ENCODE results near the gene CDK6. TPM values are rescaled to one million over a fixed set of nuclear protein-coding genes. Genes with fewer than 3 reads are reported as not detected.
A peak's percentile ranks its signal among the peaks of the same experiment; 100 is the strongest.

The CDK6 gene
- total and polyA plus RNA-seq, 2 of the 8 experiments (the other 6 are each of a cell fraction or from before 2014, with no cell fraction given) = 5.9 to 18.9 TPM

DNA sequence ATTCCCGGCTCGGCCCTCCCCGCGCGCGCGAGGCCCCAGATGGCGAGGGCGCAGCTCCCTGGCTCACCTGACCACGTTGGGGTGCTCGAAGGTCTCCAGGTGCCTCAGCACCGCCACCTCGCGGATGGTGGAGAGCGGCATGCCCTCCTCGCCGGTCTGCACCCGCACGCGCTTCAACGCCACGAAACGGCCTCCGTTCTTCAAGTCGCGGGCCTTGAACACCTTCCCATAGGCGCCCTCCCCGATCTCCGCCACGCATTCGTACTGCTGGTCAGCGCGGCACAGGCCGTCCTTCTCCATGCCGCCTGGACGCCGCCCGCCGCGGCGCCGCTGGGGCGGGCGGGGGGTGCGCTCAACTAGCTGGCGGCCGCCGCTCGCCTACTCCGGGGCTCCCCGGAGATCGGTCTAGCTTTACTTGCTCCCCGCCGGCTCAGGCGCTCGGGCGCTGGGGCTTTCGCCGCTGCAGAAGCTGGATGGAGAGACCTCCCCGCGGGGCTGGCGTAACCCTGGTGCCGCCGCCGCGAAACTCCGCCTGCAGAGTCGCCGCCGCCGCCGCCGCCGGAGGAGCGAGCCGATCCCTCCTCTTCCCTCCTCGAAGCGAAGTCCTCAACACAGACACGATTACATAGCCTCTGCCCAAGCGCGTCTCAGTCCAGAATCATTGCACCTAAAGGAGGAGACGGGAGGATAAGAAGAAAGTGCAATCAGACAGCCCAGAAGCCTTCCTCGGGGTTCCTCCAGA, 3.2 kb downstream of the CDK6 start:
- H4K5ac ChIP-seq (ENCODE audit: insufficient read length, low read depth, low read length) = peak overlapping the region; percentile 62
- peak overlapping the region; percentile 71 for H3K56ac ChIP-seq (replicated peaks; ENCODE audit: insufficient read length, low read depth, low read length)
- peak overlapping the region; percentile 75 for H2BK5ac ChIP-seq (ENCODE audit: low read depth, low read length)
- no peaks in the 10 kb centered on the region for H3K9me3 ChIP-seq (ENCODE audit: insufficient read depth in 2 of 2, low read depth in 1 of 2, low read length in 1 of 2)
- H3K14ac ChIP-seq (ENCODE audit: insufficient read length) = no peak overlapping the region
- peak overlapping the region; percentile 96 for H2BK12ac ChIP-seq (ENCODE audit: low read depth, low read length)
- peaks cover 0 to 3% of the 10 kb centered on the region in 2 experiments for H4K20me1 ChIP-seq (replicated peaks in 1 of 2; ENCODE audit: control insufficient read depth in 1 of 2, insufficient read depth in 2 of 2, low read length in 2 of 2)
- 0 out of 2 replicates have a peak overlapping the region, but pooled peaks have one; percentile 27 for H2AFZ ChIP-seq (ENCODE audit: low read length)
- peak overlapping the region; percentile 38 to 81 (median 58) for H3K4me3 ChIP-seq (ENCODE audit: extremely low read depth in 1 of 4, insufficient read depth in 2 of 4, low read depth in 3 of 4, low read length in 4 of 4)
- H2BK120ac ChIP-seq (replicated peaks; ENCODE audit: low read depth, low read length) = no peak overlapping the region
- no peak for FAIRE-seq
- DNase-seq (ENCODE audit: low read depth in 1 of 2, low spot score in 2 of 2) = peak; percentile 73 to 95
- ChIA-PET POLR2A (ENCODE audit: partially characterized antibody) (interaction anchor here (0.7 to 2.1 kb wide), 8 partner anchors 21 to 213 kb away, joined by 3 to 8 read pairs (median 3); no protein-coding TSS in a partner anchor), CTCF (ENCODE audit: partially characterized antibody) (interaction anchor here (0.7 to 4.3 kb wide), 36 partner anchors 9 to 240 kb away, joined by 3 to 23 read pairs (median 4); no protein-coding TSS in a partner anchor)
- 0 out of 2 replicates have a peak overlapping the region, but pooled peaks have one; percentile 28 for H2BK20ac ChIP-seq (ENCODE audit: low read length)
- peak overlapping the region; percentile 63 for H4K91ac ChIP-seq (replicated peaks; ENCODE audit: insufficient read length, low read length)
- H3K4me2 ChIP-seq (ENCODE audit: insufficient read depth in 1 of 2, low read depth in 2 of 2, low read length in 2 of 2) = peak overlapping the region; percentile 96 to 98
- H3K9ac ChIP-seq (replicated peaks in 1 of 4; ENCODE audit: extremely low read depth in 1 of 4, low read depth in 3 of 4, low read length in 3 of 4) = peak overlapping the region; percentile 6 to 71 (median 42); a peak in 6 of 7 replicates
- no peak overlapping the region for H3K27ac ChIP-seq (ENCODE audit: low read depth, low read length)
- H3K27me3 ChIP-seq (replicated peaks in 1 of 4; ENCODE audit: control insufficient read depth in 3 of 4, extremely low read depth in 1 of 4, insufficient read depth in 3 of 4, low read length in 3 of 4) = peaks cover 0 to 12% (median 6%) of the 10 kb centered on the region in 4 experiments; a peak in 5 of 7 replicates
- 0% methylated on average over 50 of the region's 83 CpGs; no CpG with 5 or more reads in 1 of the 2 experiments for WGBS, 2 experiments (ENCODE audit: extremely low coverage in 1 of 2, insufficient coverage in 1 of 2, insufficient read length in 1 of 2, insufficient replicate concordance in 2 of 2, low coverage in 1 of 2, low lambda C conversion rate in 2 of 2, missing lambda C conversion rate in 1 of 2)
- H3K36me3 ChIP-seq (ENCODE audit: control insufficient read depth in 2 of 4, insufficient read depth in 4 of 4, low read length in 3 of 4) = no peaks in the 10 kb centered on the region
- no peak overlapping the region for H3K23ac ChIP-seq (ENCODE audit: insufficient read length)
- H4K8ac ChIP-seq (ENCODE audit: extremely low read depth, insufficient read depth, low read length) = peak overlapping the region; percentile 64; the same call in 1 of the 2 replicates
- H2AK5ac ChIP-seq (ENCODE audit: low read depth, low read length) = no peak overlapping the region
- no peak overlapping the region for H3K4ac ChIP-seq (replicated peaks; ENCODE audit: insufficient read length, low read depth, low read length)
- H3K4me1 ChIP-seq (replicated peaks in 1 of 4; ENCODE audit: control insufficient read depth in 3 of 4, insufficient read depth in 4 of 4, low read length in 3 of 4) = peaks cover 0 to 5% (median 2%) of the 10 kb centered on the region in 4 experiments; a peak in 2 of 7 replicates
- H3K18ac ChIP-seq (ENCODE audit: extremely low read depth, low read length) = peak overlapping the region; percentile 95
- H3K79me2 ChIP-seq (ENCODE audit: control insufficient read depth in 1 of 2, insufficient read depth in 2 of 2, low read length in 2 of 2) = peaks cover 0 to 28% of the 10 kb centered on the region in 2 experiments; a peak in 2 of 4 replicates
- H3K79me1 ChIP-seq (ENCODE audit: low read depth, low read length) = no peaks in the 10 kb centered on the region
- H3K23me2 ChIP-seq (ENCODE audit: low read depth, low read length) = peaks cover 34% of the 10 kb centered on the region
- H2BK15ac ChIP-seq (ENCODE audit: low read length) = peak overlapping the region; percentile 89; the same call in 1 of the 2 replicates
- peak; percentile 21; the same call in 1 of the 2 replicates for TF ChIP-seq SUZ12 (IDR thresholded peaks at IDR 0.05; ENCODE audit: low read length)
- peak; percentile 50; the same call in 1 of the 2 replicates for TF ChIP-seq TEAD4 (IDR thresholded peaks at IDR 0.05; ENCODE audit: low read depth, low read length)
- TF ChIP-seq FOSL1 (IDR thresholded peaks at IDR 0.05; ENCODE audit: insufficient read depth, low read depth, low read length) = no peak
- TF ChIP-seq, protein P1, sequence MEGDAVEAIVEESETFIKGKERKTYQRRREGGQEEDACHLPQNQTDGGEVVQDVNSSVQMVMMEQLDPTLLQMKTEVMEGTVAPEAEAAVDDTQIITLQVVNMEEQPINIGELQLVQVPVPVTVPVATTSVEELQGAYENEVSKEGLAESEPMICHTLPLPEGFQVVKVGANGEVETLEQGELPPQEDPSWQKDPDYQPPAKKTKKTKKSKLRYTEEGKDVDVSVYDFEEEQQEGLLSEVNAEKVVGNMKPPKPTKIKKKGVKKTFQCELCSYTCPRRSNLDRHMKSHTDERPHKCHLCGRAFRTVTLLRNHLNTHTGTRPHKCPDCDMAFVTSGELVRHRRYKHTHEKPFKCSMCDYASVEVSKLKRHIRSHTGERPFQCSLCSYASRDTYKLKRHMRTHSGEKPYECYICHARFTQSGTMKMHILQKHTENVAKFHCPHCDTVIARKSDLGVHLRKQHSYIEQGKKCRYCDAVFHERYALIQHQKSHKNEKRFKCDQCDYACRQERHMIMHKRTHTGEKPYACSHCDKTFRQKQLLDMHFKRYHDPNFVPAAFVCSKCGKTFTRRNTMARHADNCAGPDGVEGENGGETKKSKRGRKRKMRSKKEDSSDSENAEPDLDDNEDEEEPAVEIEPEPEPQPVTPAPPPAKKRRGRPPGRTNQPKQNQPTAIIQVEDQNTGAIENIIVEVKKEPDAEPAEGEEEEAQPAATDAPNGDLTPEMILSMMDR (IDR thresholded peaks at IDR 0.05; ENCODE audit: control extremely low read depth in 1 of 3, insufficient read depth in 1 of 3, low read depth in 1 of 3, low read length in 3 of 3) = peak; percentile 92 to 96 (median 92)
- TF ChIP-seq ZNF274 (IDR thresholded peaks at IDR 0.05; ENCODE audit: borderline replicate concordance, extremely low read depth, low read length) = no peak
- TF ChIP-seq RBBP5 (IDR thresholded peaks at IDR 0.05; ENCODE audit: borderline replicate concordance, low read depth, low read length) = peak; percentile 25; the same call in 1 of the 2 replicates

Data from H1 (cell line).